Measurements from ENCODE around the gene TTC7B. TPM values are rescaled to one million over a fixed set of nuclear protein-coding genes. Genes with fewer than 3 reads are reported as not detected.
"Not testable (repeated sequence)": the region's sequence is repeated elsewhere in the genome, so short reads cannot be mapped to it uniquely, and the experiment has no call there.

The TTC7B gene
- polyA plus RNA-seq, 3 donors, result 36.7 to 47.2 (median 42.3) TPM

- no peak for DNase-seq
Measured at GRCh38 chr14:90839024-90839888, 23.0 kb upstream of the TTC7B start.

- DNase-seq, result not testable (repeated sequence)
Measured at GRCh38 chr14:90838531-90838930, 22.3 kb upstream of the TTC7B start.

- no peak for DNase-seq
Measured at GRCh38 chr14:90837355-90837754, 21.1 kb upstream of the TTC7B start.

GRCh38 chr14:90836692-90837063 is 20.4 kb upstream of the TTC7B start:
- DNase-seq, result no peak

- no peak for DNase-seq
Measured at GRCh38 chr14:90831821-90832220, 15.6 kb upstream of the TTC7B start.

- DNase-seq, result no peak
Measured at GRCh38 chr14:90830931-90831701, 14.9 kb upstream of the TTC7B start.

GRCh38 chr14:90829677-90830076 is 13.4 kb upstream of the TTC7B start:
- no peak for DNase-seq

GRCh38 chr14:90828642-90829487 is 12.6 kb upstream of the TTC7B start:
- no peak for DNase-seq

- peak; percentile 91 for DNase-seq
Measured at GRCh38 chr14:90827919-90828610, 11.8 kb upstream of the TTC7B start.

- not testable (repeated sequence) for DNase-seq
Measured at GRCh38 chr14:90823542-90823941, 7.3 kb upstream of the TTC7B start.

- no peak for DNase-seq
Measured at GRCh38 chr14:90820958-90821357, 4.7 kb upstream of the TTC7B start.

- peak; percentile 44 for DNase-seq
Measured at GRCh38 chr14:90819734-90820393, 3.6 kb upstream of the TTC7B start.

- DNase-seq, result no peak
Measured at GRCh38 chr14:90818715-90819114, 2.5 kb upstream of the TTC7B start.

GRCh38 chr14:90816681-90817436 is 629 bp upstream of the TTC7B start:
- DNase-seq, result no peak

GRCh38 chr14:90815572-90815821 is 733 bp downstream of the TTC7B start:
- DNase-seq, result no peak

- no peak for DNase-seq
Measured at GRCh38 chr14:90814806-90815571, 1.2 kb downstream of the TTC7B start.

GRCh38 chr14:90813442-90813841 is 2.8 kb downstream of the TTC7B start:
- DNase-seq, result no peak

GRCh38 chr14:90812109-90812508 is 4.1 kb downstream of the TTC7B start:
- DNase-seq, result no peak

- DNase-seq, result no peak
Measured at GRCh38 chr14:90811641-90812040, 4.6 kb downstream of the TTC7B start.

GRCh38 chr14:90810806-90811205 is 5.4 kb downstream of the TTC7B start:
- peak; percentile 61 for DNase-seq
